Heart left ventricle (tissue), 16 donors: Measurements from ENCODE around the gene LEPROT. TPM values are rescaled to one million over a fixed set of nuclear protein-coding genes. Genes with fewer than 3 reads are reported as not detected.

Experiments used
- ATAC-seq, 4 donors: fragments of 200-7000 bp; cut with Tn5 transposase; one replicate each; pipeline ENCODE4 v1.9.1; 2020 to 2022; ENCODE audit warnings: moderate library complexity in 4 of 4, mild to moderate bottlenecking in 3 of 4, moderate number of reproducible peaks in 1 of 4
- DNase-seq, 5 donors: peaks; one replicate each; pipeline ENCODE4 v3.0.0-alpha.2; 2020
- H3K27ac ChIP-seq, 12 donors: fragments of 200-600 bp; sonication (generic) in 4 of 12; one replicate each; pipeline versions ENCODE4 v1.5.0 to v1.8.0; 2016 to 2022; ENCODE audit warnings: mild to moderate bottlenecking in 2 of 12
- H3K27me3 ChIP-seq, 9 donors: fragments of 200-600 bp; sonication (generic) in 2 of 9; one replicate each; pipeline versions ENCODE4 v1.5.1 to v1.8.0; 2016 to 2022; ENCODE audit warnings: mild to moderate bottlenecking in 3 of 9
- H3K36me3 ChIP-seq, 9 donors: fragments of 200-600 bp; sonication (generic) in 2 of 9; one replicate each; pipeline versions ENCODE4 v1.5.0 to v1.8.0; 2018 to 2022; ENCODE audit warnings: mild to moderate bottlenecking in 2 of 9
- H3K4me1 ChIP-seq, 12 donors: fragments of 200-600 bp; sonication (generic) in 4 of 12; one replicate each; pipeline versions ENCODE4 v1.5.0 to v1.8.0; 2016 to 2022; ENCODE audit warnings: mild to moderate bottlenecking in 3 of 12
- H3K4me3 ChIP-seq, 12 donors: fragments of 200-600 bp; sonication (generic) in 4 of 12; one replicate each; pipeline versions ENCODE4 v1.5.0 to v1.8.0; 2017 to 2022; ENCODE audit warnings: mild to moderate bottlenecking in 9 of 12, moderate library complexity in 4 of 12
- H3K9me3 ChIP-seq, 12 donors: fragments of 200-600 bp; sonication (generic) in 4 of 12; one replicate each; pipeline versions ENCODE4 v1.5.0 to v1.8.0; 2016 to 2022; ENCODE audit warnings: mild to moderate bottlenecking in 1 of 12
- POLR2A ChIP-seq, 2 donors: fragments of 450-650 bp; IDR thresholded peaks; one replicate each; pipeline ENCODE4 v1.6.1; 2017; ENCODE audit warnings: antibody characterized with exemption in 2 of 2, mild to moderate bottlenecking in 2 of 2, moderate library complexity in 2 of 2
- WGBS, 4 donors: extraction: QIAGEN DNeasy Blood & Tissue Kit in 2 of 4; methylation state at CpG; one replicate each; pipeline versions ENCODE4 v1.1.5 to v1.1.7; 2013 to 2018; 5-methylcytosine and 5-hydroxymethylcytosine counted together
- intact Hi-C, 10 donors: fragments of 100-400 bp; cut with DNase I; formaldehyde crosslinking; loops; one replicate each; pipeline versions ENCODE4 v1.11.1 to v1.14.2; 2022
- polyA plus RNA-seq, 2 donors: library from polyadenylated mRNA; stranded (reverse); fragments of 200-250 nt; gene quantifications; one replicate each; pipeline ENCODE4 v1.2.3, GENCODE V29; 2013
- total RNA-seq, 9 donors: library from RNA; depleted of rRNA in 2 of 9; stranded (reverse); fragments of >200 nt in 2 of 9; fragmentation: NEBNext Ultra II Directional in 3 of 9; extraction: Animal tissue kit (Norgen Biotek cat#: 25700) in 3 of 9; gene quantifications; one replicate each; pipeline versions ENCODE4 v1.1.0 to v1.2.4, GENCODE V29; 2016 to 2023
- TF ChIP-seq, protein P1 (sequence below), 12 donors: fragments of 200-600 bp; sonication (generic) in 4 of 12; IDR thresholded peaks; one replicate each; pipeline versions ENCODE4 v1.5.0 to v1.8.0; 2018 to 2022; ENCODE audit warnings: antibody characterized with exemption in 12 of 12, mild to moderate bottlenecking in 5 of 12
- donor health status: ischemic (EF 13 %, LVEDD 7.1; RV severe dilation, severe dysfunction).
- donor health status: healthy with polysubstance abuse.
- donor health status: DM: no; HTN: yes; CAD: no.
- donor health status: DM: no; HTN: no; CAD: no.
- donor health status: ischemic (EF 25% LVEDD 6.9; RV normal size, moderate dysfunction).
- donor health status: ischemic (EF 25% LVEDD 5.7; RV mildly dilated, moderate dysfunction).
- donor health status: healthy.
- donor health status: DM: yes; HTN: yes; CAD: no.
- donor health status: ischemic (EF 35%, LVEDD 5.7; RV mildly dilated, moderate dysfunction).
- donor health status: nonischemic (EF 11% LVEDD 7.7; RV severe dilation, severe dysfunction).
- donor health status: DM: yes; HTN: yes; CAD: no.
- donor health status: PGD.
- donor health status: ischemic (EF 29% LVEDD 5.4; RV normal size, mild dysfunction).
- donor health status: nonischemic (EF 23%, LVEDD 6.1; RV moderate dilation, normal function).

Gene LEPROT
- total and polyA plus RNA-seq, 11 donors: 20.8 to 66.2 (median 46.2) TPM

DNA sequence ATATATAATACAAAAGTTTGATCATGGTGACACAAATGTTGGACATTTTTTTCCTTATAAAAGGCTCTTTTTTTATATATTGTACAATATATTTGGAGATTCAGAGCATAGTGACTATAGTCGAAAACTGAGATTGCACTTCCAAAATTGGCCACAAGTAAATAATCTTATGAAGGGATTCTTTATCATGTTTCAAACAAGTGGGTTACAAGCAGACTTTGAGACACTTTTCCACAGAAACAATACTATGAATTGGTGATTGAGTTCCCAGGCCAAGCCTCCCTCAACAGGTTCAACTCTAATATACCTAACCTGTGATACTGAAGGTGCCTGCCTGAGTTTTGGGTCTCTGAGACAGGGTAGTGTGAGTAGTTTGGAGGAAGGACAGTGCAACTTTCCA lies 13.8 kb downstream of the LEPROT start:
- DNase-seq: no peak
- Histone ChIP-seq H3K4me3 (no peak overlapping the region), H3K9me3 (no peaks in the 10 kb centered on the region), H3K27ac (no peak overlapping the region), H3K27me3 (no peaks in the 10 kb centered on the region), H3K36me3 (peaks cover 0 to 56% (median 39%) of the 10 kb centered on the region in 9 donors), H3K4me1 (peaks cover 0 to 29% (median 6%) of the 10 kb centered on the region in 12 donors)
- no peak for ATAC-seq
- intact Hi-C loops: loop anchor here in 9 of 10 donors (5.0 to 10.0 kb wide), 5 partner anchors 93 to 253 kb away; no protein-coding TSS in a partner anchor
- 86 to 95% (median 94%) methylated on average over 1 of the region's 1 CpG for WGBS, 4 donors
- no peak for TF ChIP-seq POLR2A (IDR thresholded peaks at IDR 0.05)
- TF ChIP-seq, protein P1, sequence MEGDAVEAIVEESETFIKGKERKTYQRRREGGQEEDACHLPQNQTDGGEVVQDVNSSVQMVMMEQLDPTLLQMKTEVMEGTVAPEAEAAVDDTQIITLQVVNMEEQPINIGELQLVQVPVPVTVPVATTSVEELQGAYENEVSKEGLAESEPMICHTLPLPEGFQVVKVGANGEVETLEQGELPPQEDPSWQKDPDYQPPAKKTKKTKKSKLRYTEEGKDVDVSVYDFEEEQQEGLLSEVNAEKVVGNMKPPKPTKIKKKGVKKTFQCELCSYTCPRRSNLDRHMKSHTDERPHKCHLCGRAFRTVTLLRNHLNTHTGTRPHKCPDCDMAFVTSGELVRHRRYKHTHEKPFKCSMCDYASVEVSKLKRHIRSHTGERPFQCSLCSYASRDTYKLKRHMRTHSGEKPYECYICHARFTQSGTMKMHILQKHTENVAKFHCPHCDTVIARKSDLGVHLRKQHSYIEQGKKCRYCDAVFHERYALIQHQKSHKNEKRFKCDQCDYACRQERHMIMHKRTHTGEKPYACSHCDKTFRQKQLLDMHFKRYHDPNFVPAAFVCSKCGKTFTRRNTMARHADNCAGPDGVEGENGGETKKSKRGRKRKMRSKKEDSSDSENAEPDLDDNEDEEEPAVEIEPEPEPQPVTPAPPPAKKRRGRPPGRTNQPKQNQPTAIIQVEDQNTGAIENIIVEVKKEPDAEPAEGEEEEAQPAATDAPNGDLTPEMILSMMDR (IDR thresholded peaks at IDR 0.05): peak in 2 of 12 donors; percentile 20 to 39

- Histone ChIP-seq H3K36me3 (peaks cover 0 to 53% (median 38%) of the 10 kb centered on the region in 9 donors), H3K9me3 (no peaks in the 10 kb centered on the region), H3K27me3 (no peaks in the 10 kb centered on the region), H3K4me3 (no peak overlapping the region), H3K27ac (no peak overlapping the region), H3K4me1 (peaks cover 0 to 24% (median 3%) of the 10 kb centered on the region in 12 donors)
- intact Hi-C loops: loop anchor here in 9 of 10 donors (5.0 to 10.0 kb wide), 5 partner anchors 93 to 253 kb away; no protein-coding TSS in a partner anchor
- no peak for ATAC-seq
- WGBS, 4 donors: 71 to 84% (median 76%) methylated on average over 3 of the region's 3 CpGs
- TF ChIP-seq POLR2A (IDR thresholded peaks at IDR 0.05): no peak
- TF ChIP-seq, protein P1 (IDR thresholded peaks at IDR 0.05): no peak
- DNase-seq: no peak
Measured at GRCh38 chr1:65434760-65435159, 14.3 kb downstream of the LEPROT start.

- WGBS, 4 donors: 66 to 73% (median 70%) methylated on average over 2 of the region's 2 CpGs
- no peaks in the 10 kb centered on the region for H3K27me3 ChIP-seq
- peaks cover 0 to 11% (median 0%) of the 10 kb centered on the region in 12 donors for H3K4me1 ChIP-seq
- intact Hi-C loops: loop anchor here in 1 of 10 donors (10.0 kb wide), 1 partner anchor 149 kb away; no protein-coding TSS in a partner anchor
- H3K27ac ChIP-seq: no peak overlapping the region
- ATAC-seq (no peak), DNase-seq (no peak)
- H3K36me3 ChIP-seq: peaks cover 0 to 43% (median 26%) of the 10 kb centered on the region in 9 donors
- no peak for TF ChIP-seq POLR2A (IDR thresholded peaks at IDR 0.05)
- TF ChIP-seq, protein P1 (IDR thresholded peaks at IDR 0.05): no peak
- H3K9me3 ChIP-seq: no peaks in the 10 kb centered on the region
- no peak overlapping the region for H3K4me3 ChIP-seq
Measured at GRCh38 chr1:65435987-65436386, 15.5 kb downstream of the LEPROT start.

DNA sequence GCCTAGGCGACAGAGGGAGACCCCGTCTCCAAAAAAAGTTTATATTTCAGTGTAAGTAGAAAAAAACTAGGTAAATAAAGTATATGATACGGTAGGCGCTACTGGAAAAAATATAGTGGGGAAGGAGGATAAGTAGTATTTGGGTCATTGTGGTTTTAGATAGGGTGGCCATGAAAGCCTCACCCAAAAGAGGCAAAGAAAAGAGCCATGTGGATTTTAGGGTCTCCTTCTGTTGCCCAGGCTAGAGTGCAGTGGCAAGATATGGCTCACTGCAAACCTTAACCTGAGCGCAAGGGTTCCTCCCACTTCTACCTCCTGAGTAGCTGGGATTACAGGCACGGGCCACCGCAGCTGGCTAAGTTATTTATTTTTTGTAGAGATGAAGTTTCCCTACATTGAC lies 17.1 kb downstream of the LEPROT start:
- ATAC-seq: no peak
- H3K27ac ChIP-seq: no peak overlapping the region
- no peaks in the 10 kb centered on the region for H3K27me3 ChIP-seq
- H3K4me1 ChIP-seq: peaks cover 0 to 5% (median 0%) of the 10 kb centered on the region in 12 donors
- DNase-seq: no peak
- 96 to 98% (median 97%) methylated on average over 7 of the region's 7 CpGs for WGBS, 4 donors
- peaks cover 0 to 30% (median 13%) of the 10 kb centered on the region in 9 donors for H3K36me3 ChIP-seq
- no peak overlapping the region for H3K4me3 ChIP-seq
- no peaks in the 10 kb centered on the region for H3K9me3 ChIP-seq
- TF ChIP-seq, protein P1 (IDR thresholded peaks at IDR 0.05): no peak
- no peak for TF ChIP-seq POLR2A (IDR thresholded peaks at IDR 0.05)
- intact Hi-C loops: loop anchor here in 1 of 10 donors (10.0 kb wide), 1 partner anchor 147 kb away; no protein-coding TSS in a partner anchor
